Mucosa of stomach (tissue), 1 donor: ENCODE measurements around the gene PXK.

Experiments used
- H3K27me3 ChIP-seq: one replicate; pipeline ENCODE4 v1.7.0; 2013; ENCODE audit warnings: mild to moderate bottlenecking, low read length; ENCODE audit not compliant: control insufficient read depth, insufficient read depth
- H3K36me3 ChIP-seq: one replicate; pipeline ENCODE4 v1.7.0; 2013; ENCODE audit warnings: low read length; ENCODE audit not compliant: control insufficient read depth, insufficient read depth
- H3K4me1 ChIP-seq: one replicate; pipeline ENCODE4 v1.7.0; 2013; ENCODE audit warnings: mild to moderate bottlenecking, low read length; ENCODE audit not compliant: control insufficient read depth, insufficient read depth
- H3K4me3 ChIP-seq: one replicate; pipeline ENCODE4 v1.7.0; 2013; ENCODE audit warnings: low read length
- H3K9ac ChIP-seq: one replicate; pipeline ENCODE4 v1.7.0; 2013; ENCODE audit warnings: mild to moderate bottlenecking, low read length, moderate library complexity
- H3K9me3 ChIP-seq: one replicate; pipeline ENCODE4 v1.7.0; 2013; ENCODE audit warnings: mild to moderate bottlenecking, low read length, moderate library complexity; ENCODE audit not compliant: control insufficient read depth
- donor health status: Pancreatic carcinoma.

The PXK gene

GRCh38 chr3:58299075-58299474, 33.6 kb upstream of the PXK start:
- H3K4me3 ChIP-seq: no peak overlapping the region
- H3K36me3 ChIP-seq: no peaks in the 10 kb centered on the region
- H3K9ac ChIP-seq: no peak overlapping the region
- no peaks in the 10 kb centered on the region for H3K27me3 ChIP-seq
- H3K9me3 ChIP-seq: no peaks in the 10 kb centered on the region
- no peaks in the 10 kb centered on the region for H3K4me1 ChIP-seq

GRCh38 chr3:58299839-58300516, 32.7 kb upstream of the PXK start:
- Histone ChIP-seq H3K36me3 (no peaks in the 10 kb centered on the region), H3K27me3 (no peaks in the 10 kb centered on the region), H3K4me3 (no peak overlapping the region), H3K4me1 (no peaks in the 10 kb centered on the region), H3K9me3 (no peaks in the 10 kb centered on the region), H3K9ac (no peak overlapping the region)

- Histone ChIP-seq H3K9ac (peak within 1 kb of the TSS; percentile 85), H3K4me1 (peaks cover 16% of the 10 kb centered on the region), H3K4me3 (peak within 1 kb of the TSS; percentile 91), H3K36me3 (no peaks in the 10 kb centered on the region), H3K27me3 (no peaks in the 10 kb centered on the region), H3K9me3 (no peaks in the 10 kb centered on the region)
Observed at GRCh38 chr3:58305882-58306711, 26.6 kb upstream of the PXK start, which contains the start of the genes HTD2 and RPP14. Gene HTD2, plus strand, starts transcription at chr3:58306520. Its CDS starts 11,094 bp downstream, at chr3:58317614. Gene RPP14, plus strand, starts transcription at chr3:58306245. Its CDS starts 4,085 bp downstream, at chr3:58310330.

GRCh38 chr3:58307639-58308215, 25.0 kb upstream of the PXK start:
- no peaks in the 10 kb centered on the region for H3K9me3 ChIP-seq
- H3K4me1 ChIP-seq: peaks cover 16% of the 10 kb centered on the region
- H3K36me3 ChIP-seq: peaks cover 9% of the 10 kb centered on the region
- H3K4me3 ChIP-seq: no peak overlapping the region
- peak overlapping the region; percentile 85 for H3K9ac ChIP-seq
- no peaks in the 10 kb centered on the region for H3K27me3 ChIP-seq

GRCh38 chr3:58308728-58309127, 24.0 kb upstream of the PXK start:
- H3K4me3 ChIP-seq: no peak overlapping the region
- peak overlapping the region; percentile 85 for H3K9ac ChIP-seq

GRCh38 chr3:58317811-58318210, 14.9 kb upstream of the PXK start:
- Histone ChIP-seq H3K4me1 (no peaks in the 10 kb centered on the region), H3K4me3 (no peak overlapping the region), H3K9ac (no peak overlapping the region), H3K9me3 (no peaks in the 10 kb centered on the region), H3K27me3 (no peaks in the 10 kb centered on the region), H3K36me3 (peaks cover 4% of the 10 kb centered on the region)

More at GRCh38 chr3:58308728-58309127, 24.0 kb upstream of the PXK start:
- Histone ChIP-seq H3K9me3 (no peaks in the 10 kb centered on the region), H3K36me3 (peaks cover 9% of the 10 kb centered on the region), H3K27me3 (no peaks in the 10 kb centered on the region), H3K4me1 (peaks cover 16% of the 10 kb centered on the region)

GRCh38 chr3:58321791-58322190, 10.9 kb upstream of the PXK start:
- no peak overlapping the region for H3K4me3 ChIP-seq
- H3K9ac ChIP-seq: no peak overlapping the region
- H3K36me3 ChIP-seq: peaks cover 4% of the 10 kb centered on the region
- no peaks in the 10 kb centered on the region for H3K9me3 ChIP-seq
- peaks cover 15% of the 10 kb centered on the region for H3K4me1 ChIP-seq
- H3K27me3 ChIP-seq: no peaks in the 10 kb centered on the region

- no peaks in the 10 kb centered on the region for H3K36me3 ChIP-seq
Observed at GRCh38 chr3:58322793-58323192, 9.9 kb upstream of the PXK start.

GRCh38 chr3:58323529-58324390, 8.9 kb upstream of the PXK start:
- Histone ChIP-seq H3K9me3 (no peaks in the 10 kb centered on the region), H3K4me3 (no peak overlapping the region), H3K36me3 (no peaks in the 10 kb centered on the region), H3K9ac (no peak overlapping the region), H3K4me1 (peaks cover 15% of the 10 kb centered on the region), H3K27me3 (no peaks in the 10 kb centered on the region)

More at GRCh38 chr3:58322793-58323192, 9.9 kb upstream of the PXK start:
- Histone ChIP-seq H3K9ac (no peak overlapping the region), H3K4me3 (no peak overlapping the region), H3K9me3 (no peaks in the 10 kb centered on the region), H3K27me3 (no peaks in the 10 kb centered on the region), H3K4me1 (peaks cover 15% of the 10 kb centered on the region)

- H3K4me1 ChIP-seq: peaks cover 15% of the 10 kb centered on the region
- H3K36me3 ChIP-seq: no peaks in the 10 kb centered on the region
- no peaks in the 10 kb centered on the region for H3K9me3 ChIP-seq
- H3K27me3 ChIP-seq: no peaks in the 10 kb centered on the region
- H3K4me3 ChIP-seq: no peak overlapping the region
- H3K9ac ChIP-seq: peak overlapping the region; percentile 16
Observed at GRCh38 chr3:58324391-58325390, 8.0 kb upstream of the PXK start.
